Activated naive CD8-positive, alpha-beta T cell treated with anti-CD3 and anti-CD28 coated beads for 36 hours (primary cell): Measurements from ENCODE around the gene NRXN3. TPM values are rescaled to one million over a fixed set of nuclear protein-coding genes. Genes with fewer than 3 reads are reported as not detected.

Experiments used
- DNase-seq: peaks from one replicate; pipeline ENCODE4 v3.0.0; 2021
- H3K27ac Mint-ChIP-seq: one replicate; pipeline ENCODE4 v1.8.0; 2022; ENCODE audit warnings: mild to moderate bottlenecking, moderate library complexity, mixed read lengths
- H3K27me3 Mint-ChIP-seq: one replicate; pipeline ENCODE4 v1.8.0; 2022; ENCODE audit warnings: mild to moderate bottlenecking, mixed read lengths
- H3K36me3 Mint-ChIP-seq: one replicate; pipeline ENCODE4 v1.8.0; 2021; ENCODE audit warnings: mild to moderate bottlenecking, mixed read lengths
- H3K4me1 Mint-ChIP-seq: one replicate; pipeline ENCODE4 v1.8.0; 2021; ENCODE audit warnings: mixed read lengths
- H3K4me3 Mint-ChIP-seq: one replicate; pipeline ENCODE4 v1.8.0; 2022; ENCODE audit warnings: mild to moderate bottlenecking, moderate library complexity, mixed read lengths
- H3K9me3 Mint-ChIP-seq: one replicate; pipeline ENCODE4 v1.8.0; 2022; ENCODE audit warnings: mixed read lengths
- total RNA-seq, 2 experiments: library from RNA; stranded (reverse); gene quantifications; one replicate each; pipeline ENCODE4 v1.2.3, GENCODE V29; 2021

Gene NRXN3
- total RNA-seq, 2 experiments from 2014 or later, result not detected

- DNase-seq, result no peak
- H3K9me3 Mint-ChIP-seq, result no peaks in the 10 kb centered on the region
- H3K27ac Mint-ChIP-seq, result no peak overlapping the region
- no peak overlapping the region for H3K4me3 Mint-ChIP-seq
- H3K36me3 Mint-ChIP-seq, result no peaks in the 10 kb centered on the region
- H3K4me1 Mint-ChIP-seq, result no peaks in the 10 kb centered on the region
- H3K27me3 Mint-ChIP-seq, result peaks cover 9% of the 10 kb centered on the region
These were observed 1100.2 kb downstream of the NRXN3 start for GRCh38 chr14:79270361-79270760.

GRCh38 chr14:79271122-79271521 lies 1100.9 kb downstream of the NRXN3 start:
- Mint-ChIP-seq H3K4me1 (no peaks in the 10 kb centered on the region), H3K27me3 (peaks cover 12% of the 10 kb centered on the region), H3K27ac (no peak overlapping the region), H3K9me3 (no peaks in the 10 kb centered on the region), H3K36me3 (no peaks in the 10 kb centered on the region), H3K4me3 (no peak overlapping the region)
- no peak for DNase-seq

GRCh38 chr14:79274641-79275291 lies 1104.6 kb downstream of the NRXN3 start:
- H3K27ac Mint-ChIP-seq, result no peak overlapping the region
- no peaks in the 10 kb centered on the region for H3K9me3 Mint-ChIP-seq

GRCh38 chr14:79275292-79275655 lies 1105.1 kb downstream of the NRXN3 start:
- Mint-ChIP-seq H3K36me3 (no peaks in the 10 kb centered on the region), H3K4me1 (no peaks in the 10 kb centered on the region), H3K27ac (no peak overlapping the region), H3K27me3 (peaks cover 48% of the 10 kb centered on the region), H3K4me3 (no peak overlapping the region), H3K9me3 (no peaks in the 10 kb centered on the region)
- DNase-seq, result no peak

More at GRCh38 chr14:79274641-79275291, 1104.6 kb downstream of the NRXN3 start:
- Mint-ChIP-seq H3K4me1 (no peaks in the 10 kb centered on the region), H3K36me3 (no peaks in the 10 kb centered on the region), H3K4me3 (no peak overlapping the region), H3K27me3 (peaks cover 43% of the 10 kb centered on the region)
- DNase-seq, result no peak

- peaks cover 66% of the 10 kb centered on the region for H3K27me3 Mint-ChIP-seq
- H3K27ac Mint-ChIP-seq, result no peak overlapping the region
- no peaks in the 10 kb centered on the region for H3K36me3 Mint-ChIP-seq
These were observed 1108.2 kb downstream of the NRXN3 start for GRCh38 chr14:79278286-79278797.

GRCh38 chr14:79278798-79279644 lies 1108.8 kb downstream of the NRXN3 start:
- no peak for DNase-seq
- no peaks in the 10 kb centered on the region for H3K4me1 Mint-ChIP-seq
- H3K4me3 Mint-ChIP-seq, result no peak overlapping the region
- no peaks in the 10 kb centered on the region for H3K36me3 Mint-ChIP-seq
- H3K27me3 Mint-ChIP-seq, result peaks cover 66% of the 10 kb centered on the region
- H3K9me3 Mint-ChIP-seq, result no peaks in the 10 kb centered on the region
- H3K27ac Mint-ChIP-seq, result no peak overlapping the region

More at GRCh38 chr14:79278286-79278797, 1108.2 kb downstream of the NRXN3 start:
- DNase-seq, result no peak
- no peak overlapping the region for H3K4me3 Mint-ChIP-seq
- H3K4me1 Mint-ChIP-seq, result no peaks in the 10 kb centered on the region
- no peaks in the 10 kb centered on the region for H3K9me3 Mint-ChIP-seq

- Mint-ChIP-seq H3K36me3 (no peaks in the 10 kb centered on the region), H3K4me1 (no peaks in the 10 kb centered on the region), H3K27me3 (peaks cover 66% of the 10 kb centered on the region), H3K4me3 (no peak overlapping the region), H3K27ac (no peak overlapping the region), H3K9me3 (no peaks in the 10 kb centered on the region)
- no peak for DNase-seq
These were observed 1109.7 kb downstream of the NRXN3 start for GRCh38 chr14:79279645-79280597.

- H3K9me3 Mint-ChIP-seq, result no peaks in the 10 kb centered on the region
- no peaks in the 10 kb centered on the region for H3K36me3 Mint-ChIP-seq
- no peak overlapping the region for H3K27ac Mint-ChIP-seq
These were observed 1111.3 kb downstream of the NRXN3 start for GRCh38 chr14:79281244-79282152.

GRCh38 chr14:79284621-79285020 lies 1114.4 kb downstream of the NRXN3 start:
- no peaks in the 10 kb centered on the region for H3K4me1 Mint-ChIP-seq
- no peak for DNase-seq
- H3K36me3 Mint-ChIP-seq, result no peaks in the 10 kb centered on the region
- no peak overlapping the region for H3K4me3 Mint-ChIP-seq
- H3K9me3 Mint-ChIP-seq, result no peaks in the 10 kb centered on the region
- H3K27ac Mint-ChIP-seq, result no peak overlapping the region
- H3K27me3 Mint-ChIP-seq, result peaks cover 32% of the 10 kb centered on the region

More at GRCh38 chr14:79281244-79282152, 1111.3 kb downstream of the NRXN3 start:
- Mint-ChIP-seq H3K27me3 (peaks cover 62% of the 10 kb centered on the region), H3K4me1 (no peaks in the 10 kb centered on the region), H3K4me3 (no peak overlapping the region)
- DNase-seq, result no peak

GRCh38 chr14:79285263-79285662 lies 1115.1 kb downstream of the NRXN3 start:
- no peak overlapping the region for H3K27ac Mint-ChIP-seq
- H3K27me3 Mint-ChIP-seq, result peaks cover 26% of the 10 kb centered on the region
- no peak overlapping the region for H3K4me3 Mint-ChIP-seq
- no peaks in the 10 kb centered on the region for H3K36me3 Mint-ChIP-seq
- H3K9me3 Mint-ChIP-seq, result peaks cover 1% of the 10 kb centered on the region
- H3K4me1 Mint-ChIP-seq, result no peaks in the 10 kb centered on the region
- DNase-seq, result no peak

GRCh38 chr14:79287976-79288375 lies 1117.8 kb downstream of the NRXN3 start:
- Mint-ChIP-seq H3K36me3 (no peaks in the 10 kb centered on the region), H3K9me3 (peaks cover 1% of the 10 kb centered on the region), H3K4me3 (no peak overlapping the region), H3K4me1 (no peaks in the 10 kb centered on the region), H3K27me3 (no peaks in the 10 kb centered on the region), H3K27ac (no peak overlapping the region)
- no peak for DNase-seq

GRCh38 chr14:79293482-79294177 lies 1123.5 kb downstream of the NRXN3 start:
- Mint-ChIP-seq H3K4me3 (no peak overlapping the region), H3K36me3 (no peaks in the 10 kb centered on the region), H3K27ac (no peak overlapping the region), H3K9me3 (peaks cover 3% of the 10 kb centered on the region), H3K27me3 (no peaks in the 10 kb centered on the region), H3K4me1 (no peaks in the 10 kb centered on the region)
- DNase-seq, result no peak

GRCh38 chr14:79294499-79294898 lies 1124.3 kb downstream of the NRXN3 start:
- DNase-seq, result no peak
- Mint-ChIP-seq H3K9me3 (peaks cover 3% of the 10 kb centered on the region), H3K36me3 (no peaks in the 10 kb centered on the region), H3K4me1 (no peaks in the 10 kb centered on the region), H3K4me3 (no peak overlapping the region), H3K27ac (no peak overlapping the region), H3K27me3 (no peaks in the 10 kb centered on the region)
